Osteoblast (primary cell): ENCODE measurements around the gene MAP4K2. TPM values are rescaled to one million over a fixed set of nuclear protein-coding genes. Genes with fewer than 3 reads are reported as not detected.

Source experiments
- DNase-seq: peaks from one replicate; pipeline ENCODE4 v3.0.0; 2011; ENCODE audit warnings: low spot score, mixed read lengths; ENCODE audit not compliant: insufficient read length; ENCODE audit errors: missing footprints
- H2AFZ ChIP-seq: 2 replicates; pipeline ENCODE4 v1.6.0; 2011; ENCODE audit warnings: mild to moderate bottlenecking, low read length
- H3K27ac ChIP-seq: 2 replicates; pipeline ENCODE4 v1.5.1; 2011; ENCODE audit warnings: mild to moderate bottlenecking, low read depth, low read length, moderate library complexity
- H3K27me3 ChIP-seq: 2 replicates; pipeline ENCODE4 v1.6.0; 2012; ENCODE audit warnings: mild to moderate bottlenecking, control low read depth, inconsistent platforms, low read length, moderate library complexity; ENCODE audit not compliant: insufficient read depth
- H3K36me3 ChIP-seq: 2 replicates; pipeline ENCODE4 v1.5.1; 2011; ENCODE audit warnings: mild to moderate bottlenecking, low read length, control low read depth, moderate library complexity; ENCODE audit not compliant: insufficient read depth
- H3K4me1 ChIP-seq: 2 replicates; pipeline ENCODE4 v1.5.1; 2011; ENCODE audit warnings: mild to moderate bottlenecking, low read length, control low read depth, moderate library complexity; ENCODE audit not compliant: insufficient read depth
- H3K4me2 ChIP-seq: 2 replicates; pipeline ENCODE4 v1.6.0; 2011; ENCODE audit warnings: mild to moderate bottlenecking, low read length; ENCODE audit not compliant: insufficient read depth
- H3K4me3 ChIP-seq: fragments of 200-600 bp; sonication (generic); 3 replicates; pipeline ENCODE4 v1.5.1; 2012; ENCODE audit warnings: mild to moderate bottlenecking, low read length, inconsistent platforms; ENCODE audit not compliant: insufficient read depth
- H3K79me2 ChIP-seq: 2 replicates; pipeline ENCODE4 v1.6.0; 2012; ENCODE audit warnings: mild to moderate bottlenecking, low read length, control low read depth, inconsistent platforms; ENCODE audit not compliant: insufficient read depth
- H3K9me3 ChIP-seq: 2 replicates; pipeline ENCODE4 v1.5.1; 2011; ENCODE audit warnings: low read depth, low read length, control low read depth
- H4K20me1 ChIP-seq: 2 replicates; pipeline ENCODE4 v1.6.0; 2012; ENCODE audit warnings: mild to moderate bottlenecking, low read length, control low read depth; ENCODE audit not compliant: insufficient read depth
- CTCF ChIP-seq: IDR thresholded peaks from 2 replicates; pipeline ENCODE4 v1.5.1; 2011; ENCODE audit warnings: mild to moderate bottlenecking, low read depth, low read length, moderate library complexity; ENCODE audit errors: extremely low read depth
- total RNA-seq: library from RNA; depleted of rRNA; stranded (reverse); fragments of >200 nt; gene quantifications from 2 replicates; pipeline ENCODE4 v1.2.3, GENCODE V29; 2012

The MAP4K2 gene
- total RNA-seq, 1 donor = 9.8 TPM

- no peak for TF ChIP-seq CTCF
- H2AFZ ChIP-seq = no peak overlapping the region
- peaks cover 86% of the 10 kb centered on the region for H3K36me3 ChIP-seq
- H4K20me1 ChIP-seq = peaks cover 68% of the 10 kb centered on the region
- no peaks in the 10 kb centered on the region for H3K27me3 ChIP-seq
- no peak overlapping the region for H3K4me2 ChIP-seq
- no peak overlapping the region for H3K27ac ChIP-seq
- H3K4me1 ChIP-seq = peaks cover 16% of the 10 kb centered on the region
- DNase-seq = peak; percentile 55
- no peak overlapping the region for H3K4me3 ChIP-seq
- H3K79me2 ChIP-seq = peaks cover 48% of the 10 kb centered on the region
- H3K9me3 ChIP-seq = no peaks in the 10 kb centered on the region
Measured at GRCh38 chr11:64766881-64767280, 36.1 kb downstream of the MAP4K2 start.

- peaks cover 77% of the 10 kb centered on the region for H3K36me3 ChIP-seq
- peaks cover 61% of the 10 kb centered on the region for H4K20me1 ChIP-seq
- H3K27ac ChIP-seq = no peak overlapping the region
- DNase-seq = peak; percentile 39
- peaks cover 16% of the 10 kb centered on the region for H3K4me1 ChIP-seq
- no peak overlapping the region for H2AFZ ChIP-seq
- H3K4me2 ChIP-seq = no peak overlapping the region
- H3K79me2 ChIP-seq = peaks cover 42% of the 10 kb centered on the region
- no peak for TF ChIP-seq CTCF
- H3K4me3 ChIP-seq = no peak overlapping the region
- no peaks in the 10 kb centered on the region for H3K27me3 ChIP-seq
- no peaks in the 10 kb centered on the region for H3K9me3 ChIP-seq
Measured at GRCh38 chr11:64765851-64766665, 37.0 kb downstream of the MAP4K2 start.

- Histone ChIP-seq H3K4me1 (peaks cover 16% of the 10 kb centered on the region), H3K9me3 (no peaks in the 10 kb centered on the region), H3K36me3 (peaks cover 70% of the 10 kb centered on the region), H4K20me1 (peaks cover 54% of the 10 kb centered on the region), H3K4me3 (no peak overlapping the region), H3K79me2 (peaks cover 36% of the 10 kb centered on the region), H2AFZ (no peak overlapping the region), H3K27me3 (no peaks in the 10 kb centered on the region), H3K4me2 (no peak overlapping the region), H3K27ac (no peak overlapping the region)
- no peak for DNase-seq
- peak; percentile 14 for TF ChIP-seq CTCF
Measured at GRCh38 chr11:64765291-64765850, 37.6 kb downstream of the MAP4K2 start.

- peak; percentile 23 for DNase-seq
- no peaks in the 10 kb centered on the region for H3K9me3 ChIP-seq
- peaks cover 30% of the 10 kb centered on the region for H3K79me2 ChIP-seq
- peaks cover 49% of the 10 kb centered on the region for H4K20me1 ChIP-seq
- no peak overlapping the region for H2AFZ ChIP-seq
- TF ChIP-seq CTCF = no peak
- no peaks in the 10 kb centered on the region for H3K27me3 ChIP-seq
- no peak overlapping the region for H3K4me2 ChIP-seq
- peaks cover 16% of the 10 kb centered on the region for H3K4me1 ChIP-seq
- no peak overlapping the region for H3K4me3 ChIP-seq
- no peak overlapping the region for H3K27ac ChIP-seq
- peaks cover 64% of the 10 kb centered on the region for H3K36me3 ChIP-seq
Measured at GRCh38 chr11:64764753-64765152, 38.3 kb downstream of the MAP4K2 start.
